ENCODE measurements around the gene UGT1A7.

Gene UGT1A7

DNA sequence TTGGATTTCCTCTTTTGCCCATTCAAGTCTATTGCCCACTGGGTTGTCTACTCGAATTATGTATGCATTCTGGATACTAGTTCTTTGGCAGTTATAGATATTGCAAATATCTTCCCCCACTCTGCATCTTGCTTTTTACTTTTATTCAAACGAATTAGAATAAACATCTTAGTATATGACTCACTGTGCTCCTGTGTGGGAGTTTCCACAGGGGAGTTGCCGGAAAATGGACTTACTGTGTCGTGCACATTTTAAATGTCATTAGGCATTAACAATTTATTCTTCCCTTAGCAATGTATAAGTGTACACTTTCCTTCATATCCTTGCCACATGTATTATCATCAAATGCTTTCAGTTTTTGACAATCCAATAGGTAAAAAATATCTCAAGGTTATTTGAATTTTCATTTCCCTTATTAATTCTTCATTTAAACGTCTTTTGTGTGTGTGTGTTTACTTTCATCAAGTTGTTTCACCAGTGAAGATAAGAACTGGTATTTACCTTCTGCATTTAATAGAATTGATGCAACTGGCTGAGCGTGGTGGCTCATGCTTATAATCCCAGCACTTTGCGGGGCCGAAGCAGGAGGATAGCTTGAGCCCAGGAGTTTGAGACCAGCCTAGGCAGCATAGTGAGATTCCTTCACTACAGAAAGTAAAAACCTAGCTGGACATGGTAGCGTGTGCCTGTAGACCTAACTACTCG lies 26.4 kb downstream of the UGT1A7 start:
- in situ Hi-C loops (cut with HindIII; ENCODE audit: low sequenced_read_pairs) = no loop called here
- no peak for DNase-seq (ENCODE audit: low read depth)
- H3K4me3 ChIP-seq (ENCODE audit: low read depth, low read length) = no peak overlapping the region
- TF ChIP-seq, protein P1, sequence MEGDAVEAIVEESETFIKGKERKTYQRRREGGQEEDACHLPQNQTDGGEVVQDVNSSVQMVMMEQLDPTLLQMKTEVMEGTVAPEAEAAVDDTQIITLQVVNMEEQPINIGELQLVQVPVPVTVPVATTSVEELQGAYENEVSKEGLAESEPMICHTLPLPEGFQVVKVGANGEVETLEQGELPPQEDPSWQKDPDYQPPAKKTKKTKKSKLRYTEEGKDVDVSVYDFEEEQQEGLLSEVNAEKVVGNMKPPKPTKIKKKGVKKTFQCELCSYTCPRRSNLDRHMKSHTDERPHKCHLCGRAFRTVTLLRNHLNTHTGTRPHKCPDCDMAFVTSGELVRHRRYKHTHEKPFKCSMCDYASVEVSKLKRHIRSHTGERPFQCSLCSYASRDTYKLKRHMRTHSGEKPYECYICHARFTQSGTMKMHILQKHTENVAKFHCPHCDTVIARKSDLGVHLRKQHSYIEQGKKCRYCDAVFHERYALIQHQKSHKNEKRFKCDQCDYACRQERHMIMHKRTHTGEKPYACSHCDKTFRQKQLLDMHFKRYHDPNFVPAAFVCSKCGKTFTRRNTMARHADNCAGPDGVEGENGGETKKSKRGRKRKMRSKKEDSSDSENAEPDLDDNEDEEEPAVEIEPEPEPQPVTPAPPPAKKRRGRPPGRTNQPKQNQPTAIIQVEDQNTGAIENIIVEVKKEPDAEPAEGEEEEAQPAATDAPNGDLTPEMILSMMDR (IDR thresholded peaks at IDR 0.05; ENCODE audit: low read depth, low read length, missing control alignments) = no peak

DNA sequence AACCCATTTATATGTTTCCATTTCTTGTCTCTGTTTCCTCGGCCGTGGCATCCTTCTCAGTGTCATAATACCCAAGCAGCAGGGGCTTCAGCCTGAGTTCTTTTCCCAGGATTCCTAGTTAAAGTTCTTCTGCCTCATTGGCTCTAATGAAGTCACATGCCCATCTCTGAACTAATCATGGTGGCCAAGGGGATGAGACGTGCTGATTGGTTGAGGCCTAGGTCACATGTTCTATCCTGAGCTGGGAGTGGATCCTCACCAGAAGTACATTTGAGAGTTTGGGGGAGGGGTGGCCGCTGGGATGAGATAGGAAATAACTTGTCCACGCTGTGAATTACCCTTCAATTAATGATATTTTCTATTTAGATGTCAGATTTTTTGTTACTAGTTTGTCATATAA lies 27.2 kb downstream of the UGT1A7 start:
- TF ChIP-seq, protein P1 (IDR thresholded peaks at IDR 0.05; ENCODE audit: low read depth, low read length, missing control alignments) = no peak
- H3K4me3 ChIP-seq (ENCODE audit: low read depth, low read length) = no peak overlapping the region
- in situ Hi-C loops (cut with HindIII; ENCODE audit: low sequenced_read_pairs) = no loop called here
- DNase-seq (ENCODE audit: low read depth) = no peak

DNA sequence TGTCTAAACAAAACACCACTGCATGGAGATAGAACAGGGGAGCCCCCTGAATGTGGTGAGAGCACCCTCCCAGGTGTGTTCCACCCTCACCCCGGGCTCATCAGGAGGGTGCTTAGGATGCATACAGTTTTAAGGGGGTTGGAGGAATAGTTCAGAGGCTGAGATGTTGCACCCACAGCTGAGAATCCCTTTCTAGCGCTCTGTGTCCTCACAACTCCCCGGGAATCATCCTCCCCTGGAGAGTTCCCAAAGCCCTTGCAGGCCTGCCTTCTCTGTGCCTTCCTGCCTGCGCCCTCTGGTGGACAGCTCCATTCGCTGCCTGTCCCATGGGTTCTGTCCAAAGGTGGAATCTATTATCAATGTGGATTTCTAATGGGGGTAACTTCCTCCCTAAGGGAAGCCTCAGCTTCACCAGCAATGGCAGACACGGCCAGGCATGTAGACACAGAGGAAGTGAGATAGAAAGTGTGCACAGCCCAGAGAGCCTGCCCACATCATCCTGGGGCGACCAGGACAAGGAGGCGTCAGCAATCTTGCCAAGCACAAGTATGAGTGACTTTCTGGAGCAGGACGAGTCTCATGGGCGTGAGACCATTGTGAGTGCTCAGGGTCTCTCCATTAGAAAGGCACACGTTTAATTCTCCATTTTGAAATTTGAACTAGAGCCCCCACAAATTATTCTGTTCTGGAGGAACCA lies 29.8 kb downstream of the UGT1A7 start:
- in situ Hi-C loops (cut with HindIII; ENCODE audit: low sequenced_read_pairs) = no loop called here
- DNase-seq (ENCODE audit: low read depth) = peak; percentile 41
- TF ChIP-seq, protein P1 (IDR thresholded peaks at IDR 0.05; ENCODE audit: low read depth, low read length, missing control alignments) = peak; percentile 97
- no peak overlapping the region for H3K4me3 ChIP-seq (ENCODE audit: low read depth, low read length)

DNA sequence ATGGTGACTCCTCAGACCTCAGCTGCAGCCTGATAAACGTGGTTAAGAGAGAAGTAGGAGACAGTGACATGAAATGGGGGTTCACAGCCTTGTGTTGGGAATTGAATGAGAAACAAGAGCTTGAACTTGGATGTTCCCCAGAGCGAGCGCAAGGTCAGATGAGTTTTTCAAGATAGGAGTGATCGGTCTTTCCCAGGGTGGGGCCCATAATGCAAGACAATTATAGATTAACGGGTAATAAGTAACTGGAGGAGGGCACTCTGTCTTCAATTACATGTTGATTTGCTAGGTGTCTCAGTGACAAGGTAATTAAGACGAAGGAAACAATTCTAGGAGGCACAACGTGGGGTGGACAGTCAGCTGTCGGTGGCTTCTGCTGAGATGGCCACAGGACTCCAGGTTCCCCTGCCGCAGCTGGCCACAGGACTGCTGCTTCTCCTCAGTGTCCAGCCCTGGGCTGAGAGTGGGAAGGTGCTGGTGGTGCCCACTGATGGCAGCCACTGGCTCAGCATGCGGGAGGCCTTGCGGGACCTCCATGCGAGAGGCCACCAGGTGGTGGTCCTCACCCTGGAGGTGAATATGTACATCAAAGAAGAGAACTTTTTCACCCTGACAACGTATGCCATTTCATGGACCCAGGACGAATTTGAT lies 31.0 kb downstream of the UGT1A7 start, which contains the start of gene UGT1A5:
TSS of gene UGT1A5 (plus strand) at position 297 of the 651 bp plus-strand sequence. CDS start at position 382, 85 bp downstream.
- TF ChIP-seq, protein P1 (IDR thresholded peaks at IDR 0.05; ENCODE audit: low read depth, low read length, missing control alignments) = no peak
- H3K4me3 ChIP-seq (ENCODE audit: low read depth, low read length) = no peak within 1 kb of the TSS
- in situ Hi-C loops (cut with HindIII; ENCODE audit: low sequenced_read_pairs) = no loop called here
- no peak for DNase-seq (ENCODE audit: low read depth)

DNA sequence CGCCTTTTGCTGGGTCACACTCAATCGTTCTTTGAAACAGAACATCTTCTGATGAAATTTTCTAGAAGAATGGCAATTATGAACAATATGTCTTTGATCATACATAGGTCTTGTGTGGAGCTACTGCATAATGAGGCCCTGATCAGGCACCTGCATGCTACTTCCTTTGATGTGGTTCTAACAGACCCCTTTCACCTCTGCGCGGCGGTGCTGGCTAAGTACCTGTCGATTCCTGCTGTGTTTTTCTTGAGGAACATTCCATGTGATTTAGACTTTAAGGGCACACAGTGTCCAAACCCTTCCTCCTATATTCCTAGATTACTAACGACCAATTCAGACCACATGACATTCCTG lies 31.5 kb downstream of the UGT1A7 start:
- TF ChIP-seq, protein P1 (IDR thresholded peaks at IDR 0.05; ENCODE audit: low read depth, low read length, missing control alignments) = no peak
- H3K4me3 ChIP-seq (ENCODE audit: low read depth, low read length) = no peak overlapping the region
- in situ Hi-C loops (cut with HindIII; ENCODE audit: low sequenced_read_pairs) = no loop called here
- DNase-seq (ENCODE audit: low read depth) = no peak

DNA sequence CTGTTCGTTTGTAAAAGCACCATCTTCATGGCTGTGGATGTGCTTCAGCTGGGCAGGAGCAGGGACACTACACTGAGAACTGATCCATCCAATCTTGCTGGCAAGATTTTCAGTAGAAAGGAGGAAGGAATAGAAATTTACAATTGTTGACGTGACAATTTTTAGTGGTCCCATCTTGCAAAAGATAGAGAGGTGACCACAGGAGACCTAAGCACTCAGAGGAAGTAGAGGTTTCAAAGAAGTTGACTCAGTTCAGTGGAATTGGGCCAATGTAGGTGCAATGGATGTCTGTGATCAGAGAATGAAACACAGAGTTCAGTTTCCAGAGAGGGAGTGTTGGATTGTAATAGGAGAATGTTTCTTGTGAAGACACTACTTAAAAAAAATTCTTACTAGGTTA lies 32.4 kb downstream of the UGT1A7 start:
- no peak for DNase-seq (ENCODE audit: low read depth)
- H3K4me3 ChIP-seq (ENCODE audit: low read depth, low read length) = no peak overlapping the region
- TF ChIP-seq, protein P1 (IDR thresholded peaks at IDR 0.05; ENCODE audit: low read depth, low read length, missing control alignments) = no peak
- in situ Hi-C loops (cut with HindIII; ENCODE audit: low sequenced_read_pairs) = no loop called here

All from astrocyte of the cerebellum (primary cell).